ENCODE results near the gene CECR2.

- TF ChIP-seq CTCF (IDR thresholded peaks at IDR 0.05): no peak
- no peak for TF ChIP-seq POLR2A (IDR thresholded peaks at IDR 0.05)
Observed at GRCh38 chr22:17451316-17451715, 82.1 kb downstream of the CECR2 start.
